AG04450 (cell line): ENCODE data around the gene CEACAM8. TPM values are rescaled to one million over a fixed set of nuclear protein-coding genes. Genes with fewer than 3 reads are reported as not detected.
"Not testable (repeated sequence)": the region's sequence is repeated elsewhere in the genome, so short reads cannot be mapped to it uniquely, and the experiment has no call there.

ENCODE experiments used
- CTCF ChIA-PET: fragments of 300-600, 350-600 bp; formaldehyde crosslinking; extraction: SDS; loops from one replicate; lab custom pipeline; 2022; ENCODE audit warnings: antibody characterized with exemption, inconsistent platforms; lab: Charles Lee
- POLR2A ChIA-PET: fragments of 350-600 bp; formaldehyde crosslinking; extraction: SDS; loops from one replicate; lab custom pipeline; 2021; ENCODE audit warnings: antibody characterized with exemption, inconsistent platforms; lab: Yijun Ruan, JAX
- DNase-seq: peaks from one replicate; pipeline ENCODE4 v3.0.0-alpha.2; 2011; ENCODE audit warnings: low read depth, low spot score
- H3K27ac ChIP-seq: one replicate; pipeline ENCODE4 v1.5.1; 2012; ENCODE audit warnings: low read depth, low read length, control low read depth
- H3K27me3 ChIP-seq: one replicate; pipeline ENCODE4 v1.6.0; 2012; ENCODE audit warnings: low read length; ENCODE audit not compliant: control insufficient read depth, insufficient read depth
- H3K4me3 ChIP-seq: 2 replicates; pipeline ENCODE4 v1.5.1; 2011; ENCODE audit warnings: mild to moderate bottlenecking, low read depth, low read length, control low read depth
- H3K9me3 ChIP-seq: 2 replicates; pipeline ENCODE4 v1.5.1; 2012; ENCODE audit warnings: low read length; ENCODE audit not compliant: control insufficient read depth, insufficient read depth
- polyA plus RNA-seq: library from polyadenylated mRNA; depleted of rRNA; stranded (reverse); fragments of >200 nt; gene quantifications from 2 replicates; pipeline ENCODE4 v1.2.3, GENCODE V29; 2011
- TF ChIP-seq, protein P1 (sequence below): IDR thresholded peaks from 2 replicates; pipeline ENCODE4 v1.5.1; 2011; ENCODE audit warnings: low read depth, low read length, control low read depth, inconsistent platforms

Gene CEACAM8
- polyA plus RNA-seq, 1 experiment: not detected

DNA sequence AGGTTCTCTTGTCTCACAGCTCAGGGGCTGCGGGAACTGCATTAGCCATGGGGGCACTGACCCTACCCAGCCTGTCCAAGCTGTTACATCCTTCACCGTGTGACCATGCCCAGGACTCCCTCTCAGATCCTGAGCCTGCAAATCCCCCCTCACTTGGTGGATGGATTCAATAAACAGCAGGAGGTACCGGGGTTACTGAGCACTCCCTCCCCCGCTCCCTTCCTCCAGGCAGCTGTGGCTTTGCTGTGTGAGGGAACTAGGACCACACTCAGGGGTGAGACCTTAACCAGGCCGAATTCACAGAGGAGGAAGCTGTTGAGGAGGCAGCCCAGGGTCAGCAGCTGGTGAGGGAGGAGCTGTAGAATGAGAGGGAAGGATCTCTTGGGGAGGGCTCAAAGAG lies 39.4 kb downstream of the CEACAM8 start:
- DNase-seq: no peak
- ChIA-PET CTCF (no interaction called here), POLR2A (no interaction called here)
- H3K27ac ChIP-seq: no peak overlapping the region
- no peak overlapping the region for H3K4me3 ChIP-seq
- peaks cover 21% of the 10 kb centered on the region for H3K27me3 ChIP-seq
- TF ChIP-seq, protein P1, sequence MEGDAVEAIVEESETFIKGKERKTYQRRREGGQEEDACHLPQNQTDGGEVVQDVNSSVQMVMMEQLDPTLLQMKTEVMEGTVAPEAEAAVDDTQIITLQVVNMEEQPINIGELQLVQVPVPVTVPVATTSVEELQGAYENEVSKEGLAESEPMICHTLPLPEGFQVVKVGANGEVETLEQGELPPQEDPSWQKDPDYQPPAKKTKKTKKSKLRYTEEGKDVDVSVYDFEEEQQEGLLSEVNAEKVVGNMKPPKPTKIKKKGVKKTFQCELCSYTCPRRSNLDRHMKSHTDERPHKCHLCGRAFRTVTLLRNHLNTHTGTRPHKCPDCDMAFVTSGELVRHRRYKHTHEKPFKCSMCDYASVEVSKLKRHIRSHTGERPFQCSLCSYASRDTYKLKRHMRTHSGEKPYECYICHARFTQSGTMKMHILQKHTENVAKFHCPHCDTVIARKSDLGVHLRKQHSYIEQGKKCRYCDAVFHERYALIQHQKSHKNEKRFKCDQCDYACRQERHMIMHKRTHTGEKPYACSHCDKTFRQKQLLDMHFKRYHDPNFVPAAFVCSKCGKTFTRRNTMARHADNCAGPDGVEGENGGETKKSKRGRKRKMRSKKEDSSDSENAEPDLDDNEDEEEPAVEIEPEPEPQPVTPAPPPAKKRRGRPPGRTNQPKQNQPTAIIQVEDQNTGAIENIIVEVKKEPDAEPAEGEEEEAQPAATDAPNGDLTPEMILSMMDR: no peak
- H3K9me3 ChIP-seq: peaks cover 3% of the 10 kb centered on the region

DNA sequence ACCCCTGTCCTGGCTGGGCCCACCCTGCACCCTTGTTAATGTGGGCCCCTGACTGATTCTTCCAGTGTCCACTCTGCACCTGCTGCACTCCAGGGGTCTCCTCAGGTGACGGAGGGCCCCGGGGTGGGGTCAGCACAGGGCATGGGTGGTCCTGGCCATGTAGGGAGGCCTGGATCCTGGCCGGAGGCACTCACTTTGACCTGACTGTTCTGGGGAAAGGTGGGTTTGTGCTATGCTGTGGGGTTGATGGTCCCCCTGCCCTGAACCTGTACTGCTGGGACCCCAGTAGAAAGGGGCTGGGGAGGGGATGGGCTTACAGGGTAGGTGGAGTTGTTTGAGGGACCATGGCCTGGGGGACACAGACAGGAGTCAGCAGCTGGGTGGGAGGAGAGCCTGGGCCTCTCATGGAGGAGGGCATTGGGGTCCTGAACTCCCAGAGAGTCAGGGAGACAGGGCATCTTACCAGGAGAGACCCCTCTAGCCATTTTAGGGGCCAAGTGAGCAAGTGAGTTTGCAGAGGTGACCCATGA lies 40.6 kb downstream of the CEACAM8 start:
- no peak overlapping the region for H3K27ac ChIP-seq
- no peak for DNase-seq
- TF ChIP-seq, protein P1: no peak
- no peak overlapping the region for H3K4me3 ChIP-seq
- POLR2A ChIA-PET: no interaction called here
- peaks cover 4% of the 10 kb centered on the region for H3K9me3 ChIP-seq
- H3K27me3 ChIP-seq: peaks cover 17% of the 10 kb centered on the region
- CTCF ChIA-PET: no interaction called here

DNA sequence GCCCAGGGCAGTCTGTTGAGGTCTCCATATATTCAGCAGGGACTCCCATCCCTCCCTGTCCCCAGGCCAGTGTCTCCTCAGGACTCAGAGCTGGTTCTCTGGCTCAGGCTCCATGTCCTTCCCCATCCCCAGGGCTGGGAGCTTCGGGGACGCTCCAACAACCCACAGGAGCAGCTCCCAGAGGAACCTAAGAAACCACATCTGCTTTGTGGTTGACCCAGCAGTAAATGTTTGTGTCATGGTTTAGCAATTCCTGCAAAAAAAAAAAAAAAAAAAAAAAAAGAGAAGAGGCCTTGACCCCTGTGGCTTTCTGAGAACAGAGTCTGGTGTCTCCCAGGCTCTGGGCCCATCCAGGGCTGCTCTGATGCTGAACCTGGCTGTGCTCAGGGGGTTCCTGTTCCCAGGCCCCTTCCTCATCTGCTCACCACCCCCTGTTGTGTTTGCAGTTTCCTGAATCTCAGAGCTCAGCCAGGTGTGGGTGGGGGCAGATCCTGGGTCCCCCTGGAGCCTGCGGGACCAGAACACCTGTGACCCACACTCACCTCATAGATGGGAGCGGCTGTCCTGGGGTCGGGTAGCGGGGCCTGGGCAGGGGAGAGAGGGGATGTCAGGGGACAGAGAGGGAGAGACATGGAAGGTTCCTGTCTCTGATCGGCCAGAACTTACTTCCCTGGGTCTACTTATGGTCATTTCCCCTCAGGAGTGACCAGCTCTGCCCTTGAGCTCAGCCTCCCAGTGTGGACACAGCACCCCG lies 41.3 kb downstream of the CEACAM8 start:
- TF ChIP-seq, protein P1: no peak
- Histone ChIP-seq H3K9me3 (peaks cover 4% of the 10 kb centered on the region), H3K4me3 (no peak overlapping the region), H3K27ac (no peak overlapping the region), H3K27me3 (peaks cover 17% of the 10 kb centered on the region)
- POLR2A ChIA-PET: interaction anchor here (0.6 to 0.7 kb wide), 4 partner anchors 18 to 1608 kb away, joined by 4 to 16 read pairs (median 6); no protein-coding TSS in a partner anchor
- peak; percentile 27 for DNase-seq
- CTCF ChIA-PET: interaction anchor here (0.6 kb wide), 1 partner anchor 52 kb away, joined by 11 read pairs; no protein-coding TSS in a partner anchor

DNA sequence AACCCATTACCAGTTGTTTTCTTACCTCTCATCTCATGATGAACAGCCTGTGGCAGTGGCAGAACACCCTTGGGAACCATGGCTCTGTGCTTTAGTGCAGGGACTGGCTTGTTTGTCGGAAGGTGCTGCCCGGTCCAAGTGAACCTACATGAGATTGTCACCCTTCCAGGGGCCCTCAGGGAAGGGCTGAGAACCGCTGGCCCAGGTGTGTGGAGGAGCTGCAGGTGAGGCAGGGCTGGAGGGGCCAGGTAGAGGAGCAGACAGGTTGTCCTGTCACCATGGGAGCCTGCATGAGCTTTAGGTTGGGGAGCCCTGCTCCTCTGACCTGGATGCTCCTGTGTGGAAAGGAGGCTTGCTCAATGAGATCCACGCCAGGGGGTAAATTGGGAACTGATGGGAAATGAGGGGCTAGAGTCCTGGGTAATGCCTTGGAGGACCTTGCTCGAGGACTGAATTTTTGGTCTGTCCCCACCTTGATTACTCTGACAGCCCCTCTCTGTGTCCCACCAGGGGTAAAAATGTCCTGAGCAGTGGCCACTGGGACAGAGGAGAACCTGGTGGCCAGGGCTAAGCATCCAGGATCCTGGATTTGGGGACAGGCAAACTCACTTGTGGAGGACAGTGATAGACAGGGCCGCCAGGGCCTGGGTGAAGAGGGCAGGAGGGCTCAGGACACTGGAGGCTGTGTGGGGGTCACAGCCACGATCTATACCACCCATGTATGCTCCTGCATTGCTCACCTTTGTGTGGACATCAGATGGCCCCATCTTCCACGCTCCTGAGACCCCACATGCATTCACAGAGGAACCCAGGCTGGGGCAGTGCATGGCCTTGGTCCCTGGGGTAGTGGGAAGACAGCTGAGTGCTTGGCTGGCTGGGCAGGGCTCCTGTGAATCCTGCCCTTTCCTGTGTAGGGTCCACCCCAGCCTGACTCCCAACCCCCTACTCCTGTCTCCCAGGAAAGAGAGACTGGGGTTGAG lies 42.3 kb downstream of the CEACAM8 start:
- H3K27me3 ChIP-seq: peaks cover 21% of the 10 kb centered on the region
- H3K27ac ChIP-seq: no peak overlapping the region
- no peak overlapping the region for H3K4me3 ChIP-seq
- TF ChIP-seq, protein P1: no peak
- ChIA-PET POLR2A (interaction anchor here (0.6 to 0.7 kb wide), 4 partner anchors 17 to 1609 kb away, joined by 4 to 16 read pairs (median 6); no protein-coding TSS in a partner anchor), CTCF (interaction anchor here (0.6 to 1.6 kb wide), 3 partner anchors 11 to 51 kb away, joined by 3 to 11 read pairs (median 4); no protein-coding TSS in a partner anchor)
- H3K9me3 ChIP-seq: peaks cover 4% of the 10 kb centered on the region
- DNase-seq: no peak

DNA sequence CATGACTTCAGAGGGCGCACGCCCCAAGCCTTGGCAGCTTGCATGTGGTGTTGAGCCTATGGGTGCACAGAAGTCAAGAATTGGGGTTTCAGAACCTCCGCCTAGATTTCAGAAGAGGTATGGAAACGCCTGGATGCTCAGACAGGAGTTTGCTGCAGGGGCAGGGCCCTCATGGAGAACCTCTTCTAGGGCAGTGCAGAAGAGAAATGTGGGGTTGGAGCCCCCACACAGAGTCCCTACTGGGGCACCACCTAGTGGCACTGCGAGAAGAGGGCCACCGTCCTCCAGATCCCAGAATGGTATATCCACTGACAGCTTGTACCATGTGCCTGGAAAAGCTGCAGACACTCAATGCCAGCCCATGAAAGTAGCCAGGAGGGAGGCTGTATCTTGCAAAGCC lies 44.2 kb downstream of the CEACAM8 start:
- CTCF ChIA-PET: interaction anchor here (1.1 to 1.6 kb wide), 2 partner anchors 13 to 110 kb away, joined by 3 to 4 read pairs; no protein-coding TSS in a partner anchor
- H3K9me3 ChIP-seq, DNase-seq, H3K4me3 ChIP-seq, POLR2A ChIA-PET, H3K27ac ChIP-seq: not testable (repeated sequence)
- H3K27me3 ChIP-seq: peaks cover 21% of the 10 kb centered on the region

DNA sequence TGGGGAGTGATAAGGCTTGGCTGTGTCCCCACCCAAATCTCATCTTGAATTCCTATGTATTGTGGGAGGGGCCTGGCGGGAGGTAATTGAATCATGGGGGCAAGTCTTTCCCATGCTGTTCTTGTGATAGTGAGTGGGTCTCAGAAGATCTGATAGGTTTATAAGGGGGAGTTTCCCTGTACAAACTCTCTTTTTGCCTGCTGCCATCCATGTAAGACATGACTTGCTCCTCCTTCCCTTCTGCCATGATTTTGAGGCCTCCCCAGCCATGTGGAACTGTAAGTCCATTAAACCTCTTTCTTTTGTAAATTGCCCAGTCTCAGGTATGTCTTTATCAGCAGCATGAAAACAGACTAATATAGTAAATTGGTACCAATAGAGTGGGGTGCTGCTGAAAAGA lies 45.7 kb downstream of the CEACAM8 start:
- H3K27me3 ChIP-seq: peaks cover 16% of the 10 kb centered on the region
- POLR2A ChIA-PET, H3K4me3 ChIP-seq, H3K9me3 ChIP-seq, DNase-seq, CTCF ChIA-PET, H3K27ac ChIP-seq: not testable (repeated sequence)
